CD4-positive, alpha-beta T cell treated with Interleukin-6 at 100 ng/mL for 8 hours (primary cell): ENCODE measurements around the gene CP.
"Not testable (repeated sequence)": the region's sequence is repeated elsewhere in the genome, so short reads cannot be mapped to it uniquely, and the experiment has no call there.

Experiments
- DNase-seq: peaks from one replicate; pipeline ENCODE4 v3.0.0-alpha.2; 2020; ENCODE audit warnings: mixed read lengths, low spot score

The CP gene

DNA sequence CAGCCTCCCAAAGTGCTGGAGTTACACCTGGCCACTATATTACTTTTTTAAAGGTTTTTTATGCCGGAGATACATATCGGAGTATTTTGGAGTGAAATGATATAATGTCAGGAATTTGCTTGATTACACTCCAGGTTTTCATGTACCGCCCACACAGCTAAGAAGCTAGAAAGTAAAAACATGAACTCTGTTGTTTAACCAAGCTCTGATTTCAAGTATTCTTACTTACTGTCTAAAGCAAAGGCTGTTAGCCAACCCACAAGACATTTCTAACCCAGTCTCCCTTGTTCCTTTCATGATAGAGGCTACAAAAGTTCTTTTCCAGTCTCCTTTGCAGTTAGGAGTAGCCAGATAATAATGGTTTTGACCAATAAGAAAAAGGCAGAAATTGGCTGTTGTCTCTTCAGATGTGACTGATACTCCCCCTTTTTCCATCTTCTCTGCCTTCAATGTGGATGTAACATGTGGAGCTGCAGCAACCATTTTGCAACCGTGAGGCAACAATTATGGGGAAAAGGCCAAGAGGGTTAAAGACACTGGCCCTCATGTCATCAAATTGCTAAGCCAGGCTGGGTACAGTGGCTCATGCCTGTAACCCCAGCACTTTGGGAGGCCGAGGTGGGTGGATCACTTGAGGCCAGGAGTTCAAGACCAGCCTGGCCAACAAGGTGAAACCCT lies 6.1 kb upstream of the CP start:
- no peak for DNase-seq

DNA sequence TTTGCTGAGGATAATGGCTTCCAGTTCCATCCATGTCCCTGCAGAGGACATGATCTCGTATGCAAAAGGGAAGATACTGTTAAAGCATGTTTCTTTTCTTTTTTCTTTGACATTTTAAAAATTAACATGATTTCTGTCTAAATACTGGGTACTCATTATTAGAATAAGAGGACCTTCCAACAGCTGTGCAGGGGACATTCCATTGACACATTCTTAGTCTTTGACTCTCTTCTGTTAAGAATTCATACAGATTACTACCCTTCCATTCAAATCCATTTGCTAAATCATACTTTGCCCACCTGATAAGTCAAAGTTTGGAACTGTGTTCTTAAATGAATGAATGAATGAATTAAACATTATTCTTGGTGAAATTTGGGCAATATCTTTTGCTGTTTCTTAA lies 5.1 kb upstream of the CP start:
- DNase-seq: no peak

DNA sequence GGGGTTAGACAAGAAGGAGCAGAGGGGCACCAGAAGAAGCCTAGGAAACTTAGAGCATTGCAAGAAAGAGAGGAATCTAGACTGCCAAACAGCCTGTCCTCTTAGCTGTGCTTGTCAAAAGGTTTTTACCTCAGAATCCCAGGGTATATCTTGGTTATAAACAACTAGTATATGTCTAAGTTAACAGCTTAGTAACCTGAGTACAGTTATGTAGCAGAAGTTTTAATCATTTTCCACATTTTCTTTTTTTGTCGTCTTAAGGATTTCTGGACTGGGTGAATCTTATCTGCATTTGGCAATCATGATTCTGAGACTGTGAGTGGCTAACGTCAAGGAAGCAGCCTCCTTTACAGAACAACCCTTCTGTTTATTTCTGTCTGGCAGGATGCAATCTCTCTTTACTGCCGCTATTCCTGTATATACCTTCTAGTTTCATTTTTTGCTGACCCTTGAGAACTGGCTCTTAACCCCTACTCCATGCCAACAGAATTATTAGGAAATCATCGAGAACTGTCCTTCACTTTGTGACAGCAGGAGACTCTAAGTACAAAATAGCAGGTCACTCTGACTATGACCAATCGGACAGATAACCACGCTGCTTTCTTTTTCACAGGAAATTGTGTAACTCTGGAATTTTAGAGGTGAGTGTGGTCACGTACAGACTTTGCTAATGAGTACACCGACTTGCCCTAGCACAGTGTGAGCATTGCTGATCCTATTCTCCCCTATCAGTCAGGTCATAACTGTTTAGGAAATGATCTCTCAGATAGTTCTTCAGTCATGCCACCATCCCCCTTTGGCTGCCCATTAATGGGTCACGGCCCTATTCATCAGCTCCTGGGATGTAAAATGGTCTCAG lies 3.3 kb upstream of the CP start:
- DNase-seq: no peak

DNA sequence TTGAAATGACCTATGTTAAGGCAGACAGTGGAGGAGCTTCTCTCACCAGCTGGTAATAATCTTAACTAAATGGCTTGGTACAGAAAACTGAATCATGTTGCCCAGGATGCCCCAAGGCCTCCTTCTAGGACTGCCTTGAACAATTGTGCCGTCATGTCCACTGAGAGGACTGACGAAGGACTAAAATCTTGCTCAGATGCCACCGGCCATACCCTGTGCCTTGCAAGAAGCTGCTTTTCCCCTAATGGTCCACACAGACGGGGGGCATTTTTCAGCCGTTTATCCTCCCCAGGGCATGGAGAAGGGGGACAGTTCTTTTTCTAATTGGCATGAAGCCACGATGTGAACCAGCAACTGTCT lies 1.8 kb upstream of the CP start:
- DNase-seq: no peak

DNA sequence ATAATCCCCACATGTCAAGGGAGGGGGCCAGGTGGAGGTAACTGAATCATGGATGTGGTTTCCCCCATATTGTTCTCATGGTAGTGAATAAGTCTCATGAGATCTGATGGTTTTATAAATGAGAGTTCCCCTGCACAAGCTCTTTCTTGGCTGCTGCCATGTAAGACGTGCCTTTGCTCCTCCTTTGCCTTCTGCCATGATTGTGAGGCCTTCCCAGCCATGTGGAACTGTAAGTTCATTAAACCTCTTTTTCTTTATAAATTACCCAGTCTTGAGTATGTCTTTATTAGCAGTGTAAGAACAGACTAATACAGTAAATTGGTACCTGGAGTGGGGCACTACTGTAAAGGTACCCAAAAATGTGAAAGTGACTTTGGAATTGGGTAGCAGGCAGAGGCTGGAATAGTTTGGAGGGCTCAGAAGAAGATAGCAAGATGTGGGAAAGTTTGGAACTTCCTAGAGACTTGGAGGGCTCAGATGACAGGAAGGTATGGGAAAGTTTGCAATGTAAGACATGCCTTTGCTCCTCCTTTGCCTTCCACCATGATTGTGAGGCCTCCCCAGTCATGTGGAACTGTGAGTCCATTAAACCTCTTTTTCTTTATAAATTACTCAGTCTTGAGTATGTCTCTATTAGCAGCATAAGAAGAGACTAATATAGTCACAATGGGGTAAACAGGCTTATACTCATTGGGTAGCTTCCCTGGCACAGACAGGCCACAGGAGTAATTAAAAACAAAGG lies 2.1 kb downstream of the CP start:
- not testable (repeated sequence) for DNase-seq

DNA sequence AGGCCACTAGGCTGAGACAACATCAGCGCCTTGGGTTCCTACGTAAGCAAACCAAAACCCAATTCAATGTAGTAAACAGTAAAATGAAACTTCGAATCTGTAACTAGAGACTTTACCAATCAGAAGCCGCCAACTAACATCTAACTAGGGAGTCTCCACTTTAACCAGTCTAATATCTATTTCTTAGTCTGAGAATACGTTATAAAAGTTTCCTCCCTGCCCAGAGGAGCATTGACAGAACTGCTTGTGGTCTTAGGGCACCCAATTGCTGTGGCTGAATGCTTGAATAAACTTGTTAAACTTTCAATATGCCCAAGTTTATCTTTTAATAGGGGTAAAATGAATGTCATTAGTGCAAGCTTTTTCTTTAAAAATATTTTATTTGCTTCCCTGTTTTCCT lies 4.3 kb downstream of the CP start:
- DNase-seq: no peak

DNA sequence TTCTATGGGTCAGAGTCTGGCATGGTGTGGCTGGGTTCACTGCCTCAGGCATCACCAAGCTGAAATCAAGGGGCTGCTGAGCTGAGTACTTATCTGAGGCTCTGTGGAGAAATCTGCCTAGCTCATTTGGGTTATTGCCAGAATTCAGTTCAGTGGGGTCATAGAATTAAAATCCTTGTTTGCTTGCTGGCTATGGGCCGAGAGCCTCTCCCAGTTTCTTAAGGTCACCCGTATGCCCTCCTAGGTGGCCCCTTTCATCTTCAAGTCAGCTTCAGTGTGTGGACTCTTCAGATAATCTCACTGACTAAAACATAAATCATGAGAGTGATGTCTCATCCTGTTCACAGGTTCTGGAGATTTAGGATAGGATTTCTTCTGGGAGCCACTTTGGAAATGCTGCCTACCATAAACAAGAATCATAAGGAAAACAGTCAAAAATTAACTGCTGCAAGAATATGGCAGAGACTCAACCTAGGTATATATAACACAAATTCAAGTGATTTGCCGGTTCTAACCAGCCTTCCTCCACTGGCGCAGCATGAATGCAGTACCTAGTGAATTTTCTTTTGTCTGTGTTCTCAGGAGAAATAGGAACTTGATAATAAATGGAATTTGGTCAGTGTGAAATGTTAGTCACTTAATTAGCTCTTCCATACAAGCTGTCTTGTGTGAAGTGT lies 5.3 kb downstream of the CP start:
- no peak for DNase-seq

DNA sequence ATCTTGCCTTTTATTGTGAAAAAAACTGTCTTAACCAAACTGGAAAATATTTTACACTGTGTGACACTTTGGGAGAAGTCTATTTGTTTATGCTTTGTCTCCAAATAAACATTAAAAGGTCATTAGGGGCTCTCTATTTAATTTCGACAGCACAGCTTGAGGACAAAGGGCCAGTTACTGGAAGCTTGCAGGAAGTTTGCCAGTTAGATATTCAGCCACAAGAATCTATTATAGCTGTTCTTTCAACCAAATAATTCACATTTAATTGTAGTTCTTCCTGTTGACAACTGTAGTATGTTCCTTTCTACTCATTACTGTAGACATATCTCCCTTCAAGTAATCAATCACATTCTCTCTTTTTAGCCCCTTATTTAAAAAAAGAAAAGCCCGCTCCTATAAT lies 6.1 kb downstream of the CP start:
- no peak for DNase-seq

DNA sequence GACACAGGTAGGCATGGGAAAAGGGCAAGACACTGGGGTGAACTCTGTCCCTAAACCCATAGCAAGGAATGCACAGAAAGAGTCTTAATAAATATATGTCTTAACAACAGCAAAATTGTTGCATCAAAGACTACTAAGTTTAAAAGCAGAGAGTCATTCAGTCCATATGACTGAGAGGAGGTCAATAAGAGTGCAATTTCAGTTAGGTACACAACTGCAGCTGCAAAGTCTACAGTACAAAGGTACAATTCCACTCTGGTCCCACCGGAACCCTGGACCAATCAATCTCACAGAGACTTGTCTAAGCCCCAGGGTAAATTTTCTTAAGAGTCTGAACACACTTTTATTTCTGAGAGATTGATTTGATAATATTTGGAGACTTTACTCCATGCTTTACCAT lies 6.9 kb downstream of the CP start:
- no peak for DNase-seq

DNA sequence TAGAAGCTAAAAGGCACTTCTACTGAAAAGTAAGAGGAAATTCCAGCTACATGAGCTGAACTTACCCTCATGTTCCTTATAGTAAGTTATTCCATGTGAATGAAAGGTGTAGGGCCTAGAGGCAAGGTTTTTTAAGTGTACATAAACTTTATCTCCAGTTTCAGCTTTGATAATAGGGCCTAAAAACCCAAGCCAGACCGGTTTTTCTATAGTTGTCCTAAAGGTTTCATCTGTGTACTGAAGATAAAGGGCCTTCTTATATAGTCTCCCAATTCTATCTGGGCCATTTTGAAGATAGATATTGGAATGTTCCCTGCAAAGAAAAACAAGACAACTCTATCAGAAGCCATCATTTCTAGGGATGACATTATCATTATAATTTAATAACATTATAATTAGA lies 9.2 kb downstream of the CP start:
- no peak for DNase-seq

DNA sequence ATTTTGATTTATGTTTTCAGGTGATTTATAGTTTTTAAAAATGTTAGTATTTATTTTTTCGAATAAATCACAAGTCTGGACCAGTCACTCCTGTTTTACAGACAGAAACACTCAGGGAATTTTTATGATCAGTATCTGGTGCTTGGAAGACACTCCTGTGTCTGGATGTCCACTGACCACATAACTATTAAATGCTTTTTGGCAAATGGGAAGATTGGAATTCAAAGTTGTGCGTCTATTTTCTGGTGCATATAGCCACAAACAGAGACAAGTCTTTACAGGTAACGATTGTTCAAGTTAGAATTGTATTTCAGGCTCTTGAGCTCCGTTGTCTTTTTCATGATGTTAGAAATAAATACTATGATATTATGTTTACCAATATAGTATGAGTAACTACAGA lies 12.2 kb downstream of the CP start:
- DNase-seq: no peak

DNA sequence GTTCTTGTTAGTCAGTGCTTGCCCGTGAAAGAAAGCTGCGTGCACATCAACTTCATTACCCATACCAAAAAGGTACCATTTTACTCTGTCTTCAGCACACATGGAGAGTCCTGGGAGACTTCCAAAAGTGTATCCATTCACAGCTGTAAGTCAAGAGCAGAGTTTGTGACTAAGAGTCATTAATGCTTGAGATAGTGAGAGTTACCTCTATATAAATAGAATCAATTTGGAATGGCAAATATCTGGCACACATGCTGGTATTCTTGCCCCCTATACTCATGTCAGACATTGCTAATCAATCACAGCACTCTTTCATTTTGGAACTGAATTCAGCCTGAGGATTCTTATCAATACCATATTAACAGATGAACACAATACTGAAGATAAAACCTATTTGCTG lies 14.2 kb downstream of the CP start:
- DNase-seq: no peak

DNA sequence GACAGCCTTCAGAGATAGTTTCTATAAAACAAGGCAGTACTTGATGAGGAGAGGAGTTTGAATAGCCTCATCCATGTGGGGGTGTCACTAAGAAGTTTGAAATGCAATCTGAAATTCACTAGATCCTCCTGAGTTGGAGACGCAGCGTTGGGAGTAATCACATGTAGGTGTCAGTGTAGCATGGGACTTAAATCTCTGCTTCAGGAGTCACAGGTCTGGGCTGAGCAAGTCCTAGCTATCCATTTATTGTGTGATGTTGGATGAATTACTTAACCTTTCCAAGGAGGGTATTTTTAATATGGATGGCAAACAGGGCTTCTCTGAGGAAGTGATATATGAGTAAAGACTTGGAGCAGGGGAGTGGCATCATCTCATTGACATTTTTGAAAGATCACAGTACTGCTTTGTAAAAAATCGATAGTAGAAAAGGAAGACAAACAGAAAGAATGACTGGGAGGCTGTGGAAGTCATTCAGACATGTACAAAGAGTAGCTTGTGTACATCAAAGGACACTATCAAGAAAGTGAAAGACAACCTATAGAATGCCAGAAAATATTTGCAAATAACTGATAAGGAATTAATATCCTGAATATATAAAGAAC lies 17.1 kb downstream of the CP start:
- no peak for DNase-seq

DNA sequence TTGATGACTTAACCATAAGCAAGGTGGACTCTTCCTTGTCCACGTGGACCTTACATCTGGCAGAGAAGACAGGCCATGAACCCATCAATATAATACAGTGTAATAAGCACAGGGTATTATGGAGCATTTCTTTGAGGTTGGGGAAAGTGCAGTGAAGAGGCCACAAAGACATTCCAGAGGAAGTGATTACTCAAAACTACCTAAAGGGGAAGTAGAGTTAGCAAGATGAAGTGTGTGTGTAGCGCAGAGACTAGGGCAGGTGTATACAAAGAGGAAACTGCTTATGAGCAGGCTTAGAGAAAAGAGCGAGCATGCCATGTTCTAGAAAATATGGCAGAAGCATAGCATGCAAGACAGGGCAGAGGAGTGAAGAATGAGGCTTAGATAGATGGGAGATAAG lies 17.9 kb downstream of the CP start:
- DNase-seq: no peak

DNA sequence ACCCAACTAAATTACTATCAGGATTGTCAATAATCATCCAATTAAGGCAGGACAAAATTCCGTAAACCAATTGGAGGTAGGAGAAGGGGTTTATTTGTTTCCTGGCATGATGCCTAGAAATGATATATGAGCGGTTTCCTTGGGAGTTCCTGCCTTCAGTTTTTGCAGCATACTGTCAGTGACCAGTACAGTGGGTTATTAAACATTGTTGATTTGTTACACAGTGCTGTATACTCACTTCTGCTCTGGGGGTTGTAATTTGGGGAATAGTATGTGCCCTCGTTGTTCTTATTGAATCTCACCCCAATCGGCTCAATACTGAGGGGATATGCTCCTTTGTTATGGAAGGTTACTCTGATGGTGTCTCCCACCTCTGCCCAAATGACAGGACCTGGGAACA lies 22.2 kb downstream of the CP start:
- DNase-seq: no peak

DNA sequence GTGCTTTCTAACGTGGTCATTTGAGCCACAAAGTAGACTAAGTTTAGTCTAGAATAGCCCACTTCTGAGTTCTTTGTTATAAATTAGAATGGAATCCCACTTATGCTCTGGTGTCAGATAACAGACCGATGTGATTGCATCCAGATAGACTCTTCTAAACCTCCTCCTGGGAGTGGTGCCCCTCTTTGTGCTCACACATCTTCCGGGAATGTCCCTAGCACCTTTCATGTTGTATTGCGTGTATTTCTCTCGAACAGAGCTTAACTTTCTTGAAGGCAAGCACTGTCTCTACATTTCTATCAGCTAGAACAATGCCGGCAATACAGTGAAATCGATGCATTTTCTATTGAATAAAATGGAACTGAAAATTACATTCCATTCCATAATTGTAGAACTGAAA lies 23.0 kb downstream of the CP start:
- DNase-seq: no peak

DNA sequence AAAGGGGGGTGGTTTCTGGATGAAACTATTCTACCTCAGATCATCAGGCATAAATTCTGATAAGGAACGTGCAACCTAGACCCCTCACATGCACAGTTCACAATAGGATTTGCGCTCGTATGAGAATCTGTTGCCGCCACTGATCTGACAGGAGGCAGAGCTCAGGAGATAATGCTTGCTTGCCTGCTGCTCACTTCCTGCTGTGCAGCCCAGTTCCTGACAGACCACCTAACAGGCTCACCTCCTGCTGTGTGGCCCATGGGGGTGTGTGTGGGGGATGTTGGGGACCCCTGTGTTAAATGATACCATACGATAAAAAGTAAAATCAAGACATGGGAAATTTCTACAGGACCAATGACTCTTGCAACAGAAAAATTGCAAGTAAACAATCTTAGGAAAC lies 24.0 kb downstream of the CP start:
- no peak for DNase-seq

DNA sequence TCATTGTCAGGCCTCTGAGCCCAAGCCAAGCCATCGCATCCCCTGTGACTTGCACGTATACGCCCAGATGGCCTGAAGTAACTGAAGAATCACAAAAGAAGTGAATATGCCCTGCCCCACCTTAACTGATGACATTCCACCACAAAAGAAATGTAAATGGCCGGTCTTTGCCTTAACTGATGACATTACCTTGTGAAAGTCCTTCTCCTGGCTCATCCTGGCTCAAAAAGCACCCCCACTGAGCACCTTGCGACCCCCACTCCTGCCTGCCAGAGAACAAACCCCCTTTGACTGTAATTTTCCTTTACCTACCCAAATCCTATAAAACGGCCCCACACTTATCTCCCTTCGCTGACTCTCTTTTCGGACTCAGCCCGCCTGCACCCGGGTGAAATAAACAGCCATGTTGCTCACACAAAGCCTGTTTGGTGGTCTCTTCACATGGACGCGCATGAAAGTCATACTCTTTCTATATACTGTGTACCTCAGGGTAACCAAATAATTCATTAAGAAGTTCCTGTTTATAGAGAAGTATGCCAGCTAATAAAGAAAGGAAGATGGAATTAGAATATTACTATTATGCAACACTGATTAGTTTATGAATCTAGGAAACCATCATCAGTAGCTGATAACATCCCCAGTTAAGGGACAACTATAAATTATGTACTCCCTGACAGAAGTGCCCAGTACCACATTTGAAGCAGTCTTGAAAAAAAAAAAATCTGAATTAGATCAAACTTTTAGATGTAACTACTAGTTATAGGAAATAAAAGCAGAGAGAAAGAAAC lies 24.6 kb downstream of the CP start:
- DNase-seq: not testable (repeated sequence)

DNA sequence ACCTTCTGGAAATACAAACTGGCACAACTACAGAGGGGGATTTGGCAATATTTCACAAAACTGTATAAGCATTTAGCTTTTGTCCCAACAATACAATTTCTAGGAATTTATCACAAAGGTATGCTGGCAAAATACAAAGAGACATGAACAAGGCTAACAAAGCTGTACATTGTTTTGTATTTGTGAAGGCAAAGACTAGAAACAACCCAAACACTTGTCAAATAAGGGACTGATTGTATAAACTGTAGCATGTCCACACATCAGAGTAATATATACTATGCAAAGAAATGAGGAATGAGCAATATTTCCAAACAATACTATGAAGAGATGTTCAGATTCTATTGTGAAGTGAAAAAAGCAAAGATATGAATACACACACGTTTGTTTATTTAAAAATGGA lies 26.4 kb downstream of the CP start:
- no peak for DNase-seq

DNA sequence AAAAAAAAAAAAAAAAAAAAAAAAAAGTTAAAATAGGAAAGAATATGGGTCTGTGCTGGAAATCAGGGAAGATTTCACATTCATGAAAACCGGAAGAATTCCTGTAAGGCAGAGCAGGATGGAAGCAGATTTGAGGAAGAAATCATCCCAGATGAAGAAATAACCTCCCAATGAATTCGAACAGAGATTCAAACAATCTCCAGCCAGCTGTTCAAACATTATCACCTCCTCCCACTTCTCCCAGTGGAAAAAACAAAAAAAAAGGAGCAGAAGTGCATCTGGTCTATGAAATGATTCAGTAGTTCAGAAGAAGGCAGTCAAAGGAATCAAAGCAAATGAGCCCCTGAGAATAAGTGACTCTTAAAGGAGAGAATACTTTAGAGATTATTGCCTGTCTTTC lies 33.1 kb downstream of the CP start:
- DNase-seq: no peak

DNA sequence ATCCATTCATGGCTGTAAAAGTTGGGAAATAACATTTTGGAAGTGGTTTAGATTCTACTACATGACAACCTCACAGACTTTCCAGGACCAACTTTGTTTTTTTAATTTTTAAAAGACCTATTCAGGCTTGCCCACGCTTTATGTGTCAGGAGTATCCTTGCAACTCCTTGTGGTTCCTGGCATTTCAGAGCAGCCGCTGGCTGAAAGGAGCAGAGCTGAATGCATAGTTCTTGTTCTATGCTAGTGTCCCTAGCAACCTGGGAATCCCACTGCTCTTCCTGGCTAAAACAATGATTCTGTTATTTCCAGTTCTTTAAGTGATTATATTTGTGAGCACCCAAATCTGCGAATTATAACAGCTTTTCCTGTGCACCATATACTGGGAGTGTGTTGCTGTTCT lies 34.9 kb downstream of the CP start:
- DNase-seq: no peak
